Measurements from ENCODE around the gene MCIDAS. TPM values are rescaled to one million over a fixed set of nuclear protein-coding genes. Genes with fewer than 3 reads are reported as not detected.

Gene MCIDAS
- not detected in 2 replicates for total RNA-seq

GRCh38 chr5:55226934-55227663 lies at the start of gene MCIDAS:
MCIDAS (minus strand) TSS chr5:55227315; CDS start chr5:55227138, 177 bp downstream.

GRCh38 chr5:55232985-55233928 lies 6.1 kb upstream of the MCIDAS start, which contains the start of gene CCNO:
CCNO (minus strand) TSS chr5:55233608; CDS start chr5:55233523, 85 bp downstream.

DNA sequence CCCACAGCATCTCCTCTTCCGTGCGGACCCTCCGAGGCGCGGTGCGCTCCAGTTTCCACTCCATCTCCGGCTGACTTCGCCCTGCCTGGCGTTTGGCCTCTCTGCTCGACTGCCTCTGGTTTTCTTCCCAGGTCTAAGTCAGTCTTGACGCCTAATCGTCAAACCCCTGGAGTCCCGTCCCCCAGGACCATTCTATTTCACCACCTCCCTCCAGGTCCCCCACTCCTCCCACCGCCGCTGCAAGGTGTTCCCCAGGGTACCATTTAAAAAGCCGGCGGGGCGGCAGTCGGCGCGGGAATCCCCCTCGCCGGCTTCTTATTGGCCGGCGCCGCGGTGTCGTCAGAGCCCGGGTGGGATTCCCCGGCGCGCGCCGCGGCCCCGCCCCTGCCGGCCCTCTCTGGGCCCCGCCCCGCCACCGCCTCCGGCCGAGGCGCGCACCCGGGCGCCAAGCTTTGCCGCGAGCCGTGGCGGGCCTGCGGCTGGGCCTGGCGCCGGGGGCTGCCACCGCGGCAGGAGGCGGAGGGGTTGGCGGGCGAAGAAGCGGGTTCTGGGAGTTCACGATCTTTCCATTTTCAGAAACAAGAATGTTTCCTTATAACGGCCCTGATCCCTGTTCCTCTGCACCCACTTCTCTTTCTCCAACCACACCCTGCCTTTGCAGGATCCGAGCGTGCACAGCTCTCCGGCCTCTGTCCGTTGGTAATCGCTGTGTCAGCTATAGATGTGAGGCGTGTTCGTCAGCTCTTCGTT lies 54.0 kb downstream of the MCIDAS start, which contains the start of gene CDC20B:
TSS of gene CDC20B (minus strand) at position 241 of the 750 bp plus-strand sequence. CDS start at position 64, 177 bp downstream.

Other genes with a start within 250 kb of the MCIDAS start
- 2.7 TPM in 2 replicates for gene ESM1, start 241.7 kb downstream of the MCIDAS start, total RNA-seq
- not detected in 2 replicates for gene GZMK, start 203.1 kb downstream of the MCIDAS start, total RNA-seq
- gene GZMA, start 124.7 kb downstream of the MCIDAS start, total RNA-seq = not detected in 2 replicates
- gene GPX8, start 67.1 kb downstream of the MCIDAS start, total RNA-seq = 62.9 and 72.0 TPM in 2 replicates
- 0.09 TPM in 1 of 2 replicates, not detected in the other for gene CDC20B, start 54.1 kb downstream of the MCIDAS start, total RNA-seq
- 0.17 TPM in 1 of 2 replicates, not detected in the other for gene CCNO, start 6.3 kb upstream of the MCIDAS start, total RNA-seq
- 18.9 and 32.8 TPM in 2 replicates for gene DHX29, start 80.4 kb upstream of the MCIDAS start, total RNA-seq
- 86.4 and 121 TPM in 2 replicates for gene MTREX, start 80.7 kb upstream of the MCIDAS start, total RNA-seq